ENCODE results near the gene FAIM2.

DNA sequence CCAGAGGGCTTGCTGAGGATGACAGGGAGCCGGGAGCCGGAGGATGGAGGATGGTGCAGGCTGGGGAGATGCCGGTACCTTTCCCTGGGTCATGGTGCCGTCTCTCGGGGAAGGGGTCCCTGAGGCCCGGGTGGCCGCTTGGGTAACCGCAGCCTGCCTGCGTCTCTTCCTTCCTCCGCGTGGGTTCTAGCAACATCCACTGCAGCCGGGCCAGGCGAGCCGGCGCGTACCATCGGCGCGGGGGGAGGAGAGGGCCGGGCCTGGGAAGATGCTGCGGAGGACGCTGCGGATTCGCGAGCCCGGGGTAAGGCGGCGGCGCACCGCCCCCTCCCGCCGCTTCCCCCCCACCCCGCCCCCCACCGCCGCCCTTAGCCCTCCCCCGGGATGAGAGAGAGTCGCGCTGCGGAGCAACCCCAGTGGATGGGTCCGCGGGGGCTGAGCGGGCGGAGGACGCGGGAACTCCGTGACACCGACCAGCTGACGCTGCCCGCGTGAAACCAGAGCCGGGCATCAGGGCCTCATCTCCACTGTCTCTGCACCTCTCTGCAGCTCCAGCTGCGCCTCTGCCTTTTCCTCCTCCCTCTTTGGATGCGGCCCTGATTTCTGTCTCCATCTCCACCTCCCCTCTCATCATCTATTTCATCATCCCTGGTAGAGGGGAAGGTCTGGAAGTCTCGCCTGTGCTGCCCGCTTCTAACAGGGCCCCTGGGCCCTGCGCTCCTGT, at the start of gene FAIM2:
- no peak for TF ChIP-seq FOXM1 (IDR thresholded peaks at IDR 0.05; ENCODE audit: borderline replicate concordance)
- no peak for TF ChIP-seq HDGF (IDR thresholded peaks at IDR 0.05; ENCODE audit: borderline replicate concordance)
- no peak for TF ChIP-seq CTBP1 (IDR thresholded peaks at IDR 0.05; ENCODE audit: borderline replicate concordance)
- no peak for TF ChIP-seq BHLHE40 (IDR thresholded peaks at IDR 0.05; ENCODE audit: borderline replicate concordance)

All from HEK293T (cell line).